Glomerular visceral epithelial cell (primary cell): Measurements from ENCODE around the gene GRHL3.
"Not testable (repeated sequence)": the region's sequence is repeated elsewhere in the genome, so short reads cannot be mapped to it uniquely, and the experiment has no call there.

Experiments
- DNase-seq: peaks from one replicate; pipeline ENCODE4 v3.0.0-alpha.2; 2016; ENCODE audit errors: extremely low spot score

Gene GRHL3

GRCh38 chr1:24319312-24319863, at the start of gene GRHL3:
TSS of gene GRHL3 (plus strand) at chr1:24319357. CDS start at chr1:24319552, 195 bp downstream.
- peak; percentile 37 for DNase-seq

- DNase-seq: not testable (repeated sequence)
These were observed 44.7 kb upstream of the GRHL3 start for GRCh38 chr1:24274203-24275103.

GRCh38 chr1:24275104-24275410, 44.1 kb upstream of the GRHL3 start:
- DNase-seq: no peak

- peak; percentile 48 for DNase-seq
These were observed 43.6 kb upstream of the GRHL3 start for GRCh38 chr1:24275510-24275909.

GRCh38 chr1:24276791-24277190, 42.4 kb upstream of the GRHL3 start:
- DNase-seq: no peak

GRCh38 chr1:24277420-24278169, 41.6 kb upstream of the GRHL3 start:
- no peak for DNase-seq

- DNase-seq: no peak
These were observed 40.4 kb upstream of the GRHL3 start for GRCh38 chr1:24278726-24279125.

GRCh38 chr1:24279590-24280232, 39.4 kb upstream of the GRHL3 start:
- no peak for DNase-seq

GRCh38 chr1:24281591-24281990, 37.6 kb upstream of the GRHL3 start:
- no peak for DNase-seq

- DNase-seq: no peak
These were observed 36.7 kb upstream of the GRHL3 start for GRCh38 chr1:24282491-24282890.

GRCh38 chr1:24283326-24284155, 35.6 kb upstream of the GRHL3 start:
- DNase-seq: no peak

GRCh38 chr1:24284156-24284471, 35.0 kb upstream of the GRHL3 start:
- DNase-seq: no peak

- no peak for DNase-seq
These were observed 33.9 kb upstream of the GRHL3 start for GRCh38 chr1:24285231-24285630.

GRCh38 chr1:24286246-24287010, 32.7 kb upstream of the GRHL3 start:
- DNase-seq: no peak

- DNase-seq: not testable (repeated sequence)
These were observed 31.4 kb upstream of the GRHL3 start for GRCh38 chr1:24287779-24288178.

GRCh38 chr1:24288479-24288878, 30.7 kb upstream of the GRHL3 start:
- DNase-seq: no peak

GRCh38 chr1:24289937-24290595, 29.1 kb upstream of the GRHL3 start:
- DNase-seq: peak; percentile 92

- no peak for DNase-seq
These were observed 28.1 kb upstream of the GRHL3 start for GRCh38 chr1:24290933-24291487.

- no peak for DNase-seq
These were observed 27.1 kb upstream of the GRHL3 start for GRCh38 chr1:24292103-24292502.

GRCh38 chr1:24292887-24293286, 26.3 kb upstream of the GRHL3 start:
- no peak for DNase-seq
